PC-9 (cell line): ENCODE measurements around the gene MAL. TPM values are rescaled to one million over a fixed set of nuclear protein-coding genes. Genes with fewer than 3 reads are reported as not detected.

Experiments
- BruUV-seq: library from RNA; stranded (reverse); fragments of 400-500 nt; replicated peaks from 2 replicates; lab custom pipeline; 2021; lab: Mats Ljungman, UMichigan
- CTCF ChIA-PET: fragments of 300-600 bp; sonication (Branson Sonifier 250); formaldehyde crosslinking; loops from one replicate; lab custom pipeline; 2022; ENCODE audit warnings: antibody characterized with exemption; lab: Charles Lee
- POLR2A ChIA-PET: fragments of 300-600 bp; sonication (Branson Sonifier 250); formaldehyde crosslinking; loops from one replicate; lab custom pipeline; 2022; ENCODE audit warnings: antibody characterized with exemption; ENCODE audit not compliant: unreplicated experiment; lab: Charles Lee
- DNase-seq, 2 experiments: peaks; one replicate each; pipeline versions ENCODE4 v3.0.0 to v3.0.0-alpha.2; 2015 to 2022; ENCODE audit warnings: mixed read lengths in 1 of 2
- H2AFZ ChIP-seq: fragments of 200-600 bp; sonication (generic); 2 replicates; pipeline ENCODE4 v1.8.1; 2017; ENCODE audit warnings: antibody characterized with exemption
- H3F3A ChIP-seq: fragments of 200-600 bp; sonication (generic); 2 replicates; pipeline ENCODE4 v1.8.1; 2017; ENCODE audit warnings: antibody characterized with exemption, mild to moderate bottlenecking, low read depth; ENCODE audit not compliant: insufficient read depth
- H3K27ac ChIP-seq: fragments of 200-600 bp; sonication (generic); 2 replicates; pipeline ENCODE4 v1.6.1; 2016; ENCODE audit warnings: mixed run types
- H3K27me3 ChIP-seq: fragments of 200-600 bp; sonication (generic); 2 replicates; pipeline ENCODE4 v1.6.1; 2016; ENCODE audit warnings: low read depth, mixed run types; ENCODE audit not compliant: insufficient read depth
- H3K36me3 ChIP-seq: fragments of 200-600 bp; sonication (generic); 2 replicates; pipeline ENCODE4 v1.6.1; 2016; ENCODE audit warnings: low read depth, mixed run types
- H3K4me1 ChIP-seq: fragments of 200-600 bp; sonication (generic); replicated peaks from 2 replicates; pipeline ENCODE4 v1.6.1; 2016; ENCODE audit warnings: mixed run types; ENCODE audit not compliant: insufficient read depth
- H3K4me2 ChIP-seq: fragments of 200-600 bp; sonication (generic); 2 replicates; pipeline ENCODE4 v1.6.1; 2017; ENCODE audit warnings: mixed run types
- H3K4me3 ChIP-seq: fragments of 200-600 bp; sonication (generic); 2 replicates; pipeline ENCODE4 v1.6.1; 2016; ENCODE audit warnings: mixed run types
- H3K79me2 ChIP-seq: fragments of 200-600 bp; sonication (generic); 2 replicates; pipeline ENCODE4 v1.6.1; 2017; ENCODE audit warnings: low read depth, mixed run types
- H3K9me2 ChIP-seq: fragments of 200-600 bp; sonication (generic); 2 replicates; pipeline ENCODE4 v1.8.1; 2017; ENCODE audit warnings: mild to moderate bottlenecking; ENCODE audit not compliant: insufficient read depth
- H3K9me3 ChIP-seq: fragments of 200-600 bp; sonication (generic); 2 replicates; pipeline ENCODE4 v1.8.1; 2016; ENCODE audit warnings: low read depth; ENCODE audit not compliant: insufficient read depth
- H4K20me1 ChIP-seq: fragments of 200-600 bp; sonication (generic); 2 replicates; pipeline ENCODE4 v1.8.1; 2017; ENCODE audit not compliant: insufficient read depth
- CTCF ChIP-seq: fragments of 200-600 bp; sonication (generic); conservative IDR thresholded peaks from 2 replicates; pipeline ENCODE4 v1.6.1; 2017; ENCODE audit warnings: mixed run types, antibody characterized with exemption, mild to moderate bottlenecking, moderate library complexity
- EZH2 ChIP-seq: fragments of 200-600 bp; sonication (generic); IDR thresholded peaks from 2 replicates; pipeline ENCODE4 v1.8.0; 2017; ENCODE audit warnings: antibody characterized with exemption, low read depth
- intact Hi-C: fragments of 100-400 bp; cut with micrococcal nuclease; formaldehyde crosslinking; loops from one replicate; pipeline ENCODE4 v1.10.0; 2022; ENCODE audit not compliant: unreplicated experiment
- total RNA-seq: library from RNA; stranded (reverse); gene quantifications from 2 replicates; pipeline ENCODE4 v1.2.3, GENCODE V29; 2021

MAL gene
- total RNA-seq, 1 experiment from 2014 or later = 146 TPM

GRCh38 chr2:95053543-95053942 is 28.0 kb downstream of the MAL start:
- BruUV-seq = TSS peak; percentile 34
- Histone ChIP-seq H3K9me3 (no peaks in the 10 kb centered on the region), H3K36me3 (peaks cover 33% of the 10 kb centered on the region), H3K4me2 (0 out of 2 replicates have a peak overlapping the region, but pooled peaks have one; percentile 54), H3F3A (peaks cover 80% of the 10 kb centered on the region), H2AFZ (no peak overlapping the region), H3K27me3 (no peaks in the 10 kb centered on the region), H3K79me2 (peaks cover 23% of the 10 kb centered on the region), H3K4me1 (peaks cover 98% of the 10 kb centered on the region), H3K27ac (peak overlapping the region; percentile 92; the same call in 1 of the 2 replicates), H4K20me1 (no peaks in the 10 kb centered on the region), H3K4me3 (no peak overlapping the region), H3K9me2 (no peaks in the 10 kb centered on the region)
- TF ChIP-seq EZH2 (no peak), CTCF (peak; percentile 40; the same call in 1 of the 2 replicates)
- DNase-seq = no peak
- intact Hi-C loops = no loop called here
- ChIA-PET POLR2A (interaction anchor here (0.6 kb wide), 1 partner anchor 31 kb away, joined by 4 read pairs; no protein-coding TSS in a partner anchor), CTCF (interaction anchor here (0.7 to 3.6 kb wide), 4 partner anchors 10 to 31 kb away, joined by 3 to 14 read pairs (median 5); no protein-coding TSS in a partner anchor)

- Histone ChIP-seq H3K4me3 (no peak overlapping the region), H3K4me2 (no peak overlapping the region), H3K9me3 (no peaks in the 10 kb centered on the region), H4K20me1 (no peaks in the 10 kb centered on the region), H3K27ac (peak overlapping the region; percentile 92; the same call in 1 of the 2 replicates), H3K36me3 (peaks cover 29% of the 10 kb centered on the region), H3F3A (peaks cover 85% of the 10 kb centered on the region), H3K9me2 (no peaks in the 10 kb centered on the region), H3K27me3 (no peaks in the 10 kb centered on the region), H3K4me1 (peaks cover 98% of the 10 kb centered on the region), H3K79me2 (peaks cover 27% of the 10 kb centered on the region), H2AFZ (no peak overlapping the region)
- intact Hi-C loops = no loop called here
- no peak for DNase-seq
- no TSS peak for BruUV-seq
- no peak for TF ChIP-seq CTCF
- TF ChIP-seq EZH2 = no peak
- ChIA-PET POLR2A (interaction anchor here (0.6 kb wide), 1 partner anchor 31 kb away, joined by 4 read pairs; no protein-coding TSS in a partner anchor), CTCF (interaction anchor here (0.8 to 3.6 kb wide), 3 partner anchors 23 to 32 kb away, joined by 3 to 14 read pairs (median 3); no protein-coding TSS in a partner anchor)
These were observed 28.5 kb downstream of the MAL start for GRCh38 chr2:95054016-95054415.

- Histone ChIP-seq H3K4me2 (peak overlapping the region; percentile 90), H3K4me3 (no peak overlapping the region), H3F3A (peaks cover 86% of the 10 kb centered on the region), H4K20me1 (no peaks in the 10 kb centered on the region), H3K27ac (peak overlapping the region; percentile 92), H2AFZ (no peak overlapping the region), H3K9me2 (no peaks in the 10 kb centered on the region), H3K4me1 (peaks cover 99% of the 10 kb centered on the region), H3K79me2 (peaks cover 32% of the 10 kb centered on the region), H3K36me3 (peaks cover 29% of the 10 kb centered on the region), H3K27me3 (no peaks in the 10 kb centered on the region), H3K9me3 (no peaks in the 10 kb centered on the region)
- ChIA-PET CTCF (interaction anchor here (2.1 kb wide), 1 partner anchor 21 kb away, joined by 8 read pairs; no protein-coding TSS in a partner anchor), POLR2A (no interaction called here)
- DNase-seq = no peak
- no TSS peak for BruUV-seq
- intact Hi-C loops = no loop called here
- TF ChIP-seq CTCF = no peak
- no peak for TF ChIP-seq EZH2
These were observed 29.8 kb downstream of the MAL start for GRCh38 chr2:95055262-95055661.
